NCI-H2107 treated with DMSO at 0.1 percent for 48 hours (cell line): Measurements from ENCODE around the gene DOCK4.

Experiments used
- DNase-seq: peaks from one replicate; lab custom pipeline; 2025; ENCODE audit not compliant: unreplicated experiment; lab: John Stamatoyannopoulos, UW

Gene DOCK4

DNA sequence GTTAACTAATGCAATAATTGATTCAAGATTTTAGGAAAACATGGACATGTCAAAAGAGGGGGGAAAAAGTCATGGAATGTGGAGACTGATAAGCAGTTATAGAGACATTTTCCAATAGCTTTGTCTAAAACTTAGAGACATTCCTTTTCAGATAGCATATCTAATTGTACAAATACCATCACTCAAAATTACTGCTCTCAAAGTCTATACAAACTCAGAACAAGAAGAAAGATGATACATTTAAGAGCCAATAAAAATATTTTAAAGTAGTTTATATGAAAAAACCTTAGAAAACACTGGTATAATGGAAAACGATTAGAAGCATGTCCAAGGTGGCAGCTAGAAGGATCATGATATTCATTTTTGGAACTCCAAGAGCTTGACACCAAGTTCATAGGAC is 146.5 kb downstream of the DOCK4 start:
- no peak for DNase-seq

DNA sequence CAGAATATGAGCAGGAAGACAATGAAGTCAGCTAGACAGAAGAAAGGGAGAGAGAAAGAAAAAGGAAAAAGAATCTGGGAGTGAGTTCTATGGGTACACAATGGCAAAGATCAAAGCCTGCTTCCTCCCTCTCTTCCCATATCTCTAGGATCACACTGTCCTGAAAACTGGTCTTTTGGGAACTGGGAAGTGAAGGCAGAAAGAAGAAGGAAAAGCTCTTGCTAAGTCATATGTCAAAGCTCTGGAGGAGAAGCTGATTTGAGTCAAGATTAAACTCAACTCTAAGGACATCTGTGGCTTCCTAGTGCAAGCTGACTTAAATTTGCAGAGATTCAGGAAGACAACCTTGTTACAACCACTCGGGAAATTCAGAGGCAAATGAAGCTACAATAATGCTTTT is 147.5 kb downstream of the DOCK4 start:
- DNase-seq = no peak

DNA sequence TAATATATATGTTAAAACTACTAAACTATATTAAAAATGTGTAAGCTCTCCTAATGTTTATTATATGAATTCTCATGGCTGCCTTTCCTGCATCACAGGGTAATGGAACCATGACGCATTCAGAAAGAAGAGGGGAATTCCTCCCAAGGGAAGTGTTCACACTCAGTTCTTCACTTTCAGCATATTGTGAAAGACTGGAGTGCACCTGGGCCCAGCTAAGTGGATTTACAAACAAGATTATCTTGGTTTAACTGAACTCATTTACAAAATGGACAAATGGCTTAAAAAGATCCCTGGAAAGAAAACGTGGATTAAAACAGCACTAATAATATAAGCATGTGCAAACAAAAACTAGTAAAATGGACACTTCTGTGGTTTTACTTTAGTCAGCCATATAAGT is 149.8 kb downstream of the DOCK4 start:
- peak; percentile 89 for DNase-seq

DNA sequence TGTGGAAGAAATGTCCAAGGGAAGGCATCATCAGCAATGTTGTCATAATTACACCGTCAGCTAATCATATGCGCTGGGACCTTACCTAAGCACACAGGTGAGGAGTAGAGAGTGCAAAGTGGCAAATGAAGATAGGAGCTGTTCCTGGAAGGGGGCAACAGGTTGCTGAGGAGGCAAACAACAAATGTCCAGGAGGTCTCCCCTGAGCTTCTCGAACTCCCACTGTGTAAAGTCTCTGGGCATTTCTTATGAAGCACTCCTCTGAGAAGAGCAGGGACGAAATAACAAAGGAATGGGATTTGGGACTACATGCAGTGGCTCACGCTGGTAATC is 152.5 kb downstream of the DOCK4 start:
- no peak for DNase-seq

DNA sequence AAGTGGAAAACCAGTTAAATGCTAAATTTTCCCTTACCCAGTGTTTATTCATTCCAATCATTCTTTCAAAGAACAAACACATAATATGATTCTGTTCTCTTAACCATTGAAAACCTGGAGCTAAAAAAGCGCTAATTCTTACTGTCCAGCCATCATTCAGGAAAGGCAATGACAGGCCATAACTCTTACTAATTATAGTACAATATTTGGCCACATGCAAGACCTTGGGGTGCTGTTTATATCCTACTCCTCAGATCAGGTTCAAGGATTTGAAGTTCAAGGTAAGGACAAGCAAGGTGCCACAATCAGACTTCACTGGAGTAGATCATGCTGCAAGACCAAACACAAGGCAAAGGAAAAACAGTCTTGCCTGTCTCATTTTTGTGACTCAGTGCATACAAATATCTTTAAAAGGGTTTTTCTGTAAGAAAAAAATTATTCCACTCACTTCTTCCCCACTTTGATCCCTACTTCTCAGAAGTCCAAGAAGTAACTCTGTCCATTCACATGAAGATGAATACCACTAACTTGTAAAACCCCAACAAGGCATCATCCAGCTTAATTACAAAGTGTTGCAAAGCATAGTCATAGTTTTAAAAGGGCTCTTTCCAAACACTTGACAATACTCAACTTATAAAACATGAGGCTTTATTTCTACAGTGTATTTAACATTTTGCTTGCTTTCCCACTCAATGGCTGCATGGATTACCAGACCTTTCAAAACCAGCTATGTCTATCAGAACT is 153.0 kb downstream of the DOCK4 start:
- no peak for DNase-seq

DNA sequence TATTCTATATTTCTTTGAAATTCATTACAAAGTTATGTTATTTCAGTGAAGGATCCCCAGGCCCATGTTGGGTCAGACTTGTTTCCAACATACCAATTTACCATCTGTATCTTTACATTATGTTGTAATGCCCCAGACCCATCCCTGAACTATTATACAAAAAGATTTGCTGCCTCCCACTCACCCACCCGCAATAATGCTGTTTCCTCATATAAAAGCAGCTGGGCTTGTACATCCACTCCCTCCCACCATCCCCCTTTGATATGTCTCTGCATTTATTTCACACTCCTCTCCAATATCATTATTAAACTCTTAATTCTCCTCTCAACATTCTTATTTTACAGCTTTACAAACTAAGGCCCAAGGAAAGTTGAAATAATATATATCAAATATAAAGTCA is 153.7 kb downstream of the DOCK4 start:
- DNase-seq = no peak

DNA sequence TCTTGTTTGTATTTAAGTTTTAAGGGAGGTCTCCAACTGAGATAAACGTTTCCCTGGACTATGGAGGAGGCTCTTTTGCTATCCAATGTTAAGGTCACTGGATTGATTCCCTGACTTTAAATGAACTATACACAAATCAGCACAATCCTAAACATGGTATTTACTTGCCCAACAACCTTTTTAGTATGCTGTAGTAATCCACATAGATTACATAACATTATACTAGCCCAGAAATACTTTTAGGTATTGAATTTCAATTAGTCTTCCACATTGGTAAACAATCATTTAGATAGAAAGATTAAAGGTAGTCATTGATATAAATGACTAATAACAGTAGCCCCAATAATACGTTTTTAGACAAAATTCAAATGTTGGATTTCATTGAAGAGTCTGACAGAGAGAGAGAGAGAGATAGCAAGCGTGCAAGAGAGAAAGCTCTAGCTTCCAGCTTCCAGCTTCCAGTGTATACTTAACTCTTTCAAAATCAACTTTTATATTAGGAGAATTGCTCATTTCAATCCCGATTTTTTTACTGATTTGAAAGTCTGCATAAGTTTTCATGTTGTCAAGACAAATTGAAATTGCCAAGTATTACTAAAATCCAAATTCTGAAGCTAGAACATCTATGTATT is 155.8 kb downstream of the DOCK4 start:
- no peak for DNase-seq

DNA sequence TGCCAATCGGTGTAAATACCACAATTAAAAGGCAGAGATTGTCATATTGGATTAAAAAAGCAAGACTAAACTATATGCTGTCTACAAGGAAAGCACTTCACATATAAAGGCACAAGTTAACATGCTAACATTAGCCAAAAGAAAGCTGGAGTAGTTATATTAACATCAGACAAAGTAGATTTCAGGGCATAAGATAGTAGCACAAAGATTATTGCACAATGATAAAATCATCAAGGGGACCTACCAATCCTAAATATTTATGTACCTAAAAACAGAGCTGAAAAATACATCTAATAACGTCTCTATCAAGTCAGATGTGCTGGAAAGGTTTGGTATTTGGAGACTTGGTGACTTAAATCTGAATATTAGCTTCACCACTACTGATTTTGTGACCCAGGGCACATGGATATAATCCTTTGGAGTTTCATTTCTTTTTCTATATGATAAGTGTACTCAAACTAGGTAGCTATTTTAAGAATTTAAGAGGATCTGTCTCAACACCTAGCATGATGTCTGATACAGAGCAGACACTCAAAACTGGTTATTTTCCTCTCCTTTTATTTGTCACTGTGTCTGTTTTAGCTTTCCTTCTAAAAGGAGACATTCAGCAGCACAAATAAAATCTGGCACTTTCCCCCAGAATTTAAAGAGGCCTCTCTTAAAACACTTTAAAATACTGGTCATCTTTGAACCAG is 156.5 kb downstream of the DOCK4 start:
- DNase-seq = no peak

DNA sequence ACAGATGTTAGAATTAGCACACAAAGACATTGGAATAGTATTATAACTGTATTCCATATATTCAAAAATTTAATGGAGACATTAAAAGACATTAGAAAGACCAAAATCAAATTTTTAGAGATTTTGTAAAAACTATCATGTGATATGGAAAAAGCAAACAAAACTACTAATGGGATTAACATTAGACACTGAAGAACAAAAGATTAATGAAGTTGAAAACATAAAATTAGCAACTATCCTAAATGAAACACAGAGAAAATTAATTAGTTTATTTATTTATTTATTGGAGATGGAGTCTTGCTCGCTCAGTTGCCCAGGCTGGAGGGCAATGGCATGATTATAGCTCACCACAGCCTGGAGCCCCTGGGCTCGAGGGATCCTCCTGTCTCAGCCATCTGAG is 158.8 kb downstream of the DOCK4 start:
- DNase-seq = no peak

DNA sequence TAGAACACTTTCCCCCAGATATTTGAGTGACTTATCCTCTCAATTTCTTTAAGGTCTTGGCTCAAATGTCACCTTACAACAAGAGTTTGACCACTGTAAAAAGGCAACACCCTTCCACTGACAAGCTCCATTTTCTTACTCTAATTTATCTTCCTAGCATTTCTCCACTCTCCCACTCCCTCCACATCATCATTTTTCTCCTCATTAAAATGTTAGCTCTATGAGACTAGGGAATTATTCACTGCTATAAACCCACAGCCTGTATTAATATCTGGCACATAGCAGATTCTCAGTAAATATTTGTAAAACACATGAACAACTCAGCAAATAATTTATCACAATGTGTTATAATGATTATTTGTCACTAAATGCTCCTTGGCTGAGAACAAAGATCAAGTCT is 161.0 kb downstream of the DOCK4 start:
- no peak for DNase-seq

DNA sequence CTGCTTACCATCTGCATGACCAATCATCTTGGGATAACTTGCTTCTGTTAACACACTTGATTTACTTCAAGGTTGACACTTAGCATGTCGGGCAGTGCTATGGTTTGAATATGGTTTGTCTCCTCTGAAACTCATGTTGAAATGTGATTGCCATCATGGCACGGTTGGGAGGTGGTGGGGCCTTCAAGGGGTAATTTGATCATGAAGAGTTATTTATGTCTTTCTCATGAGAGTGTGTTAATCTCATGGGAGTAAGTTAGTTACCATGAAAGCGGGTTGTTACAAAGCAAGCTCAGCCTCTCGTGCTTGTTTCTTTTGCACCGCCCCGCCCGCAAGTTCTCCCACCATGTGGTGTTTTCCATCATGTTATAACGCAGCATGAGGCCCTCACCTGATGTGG is 163.6 kb downstream of the DOCK4 start:
- no peak for DNase-seq

DNA sequence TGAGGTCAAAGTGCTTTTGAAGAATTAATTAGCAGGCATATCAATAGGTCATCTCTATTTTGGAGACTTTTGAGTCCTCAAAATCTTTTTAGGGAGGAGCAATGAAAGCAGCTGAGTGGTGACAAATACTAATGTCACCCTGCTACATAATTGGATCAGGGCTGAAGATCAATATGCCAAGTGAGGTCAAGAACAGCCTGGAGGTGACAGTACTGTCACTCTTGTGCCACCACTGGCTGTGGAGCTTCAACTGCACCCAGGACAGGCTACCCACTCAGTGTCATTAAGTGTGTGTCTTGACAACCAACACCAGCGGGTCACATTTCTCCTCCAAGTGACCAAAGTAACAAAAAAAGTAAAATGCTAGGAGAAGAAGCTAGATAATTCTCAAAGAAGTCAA is 167.8 kb downstream of the DOCK4 start:
- DNase-seq = no peak

DNA sequence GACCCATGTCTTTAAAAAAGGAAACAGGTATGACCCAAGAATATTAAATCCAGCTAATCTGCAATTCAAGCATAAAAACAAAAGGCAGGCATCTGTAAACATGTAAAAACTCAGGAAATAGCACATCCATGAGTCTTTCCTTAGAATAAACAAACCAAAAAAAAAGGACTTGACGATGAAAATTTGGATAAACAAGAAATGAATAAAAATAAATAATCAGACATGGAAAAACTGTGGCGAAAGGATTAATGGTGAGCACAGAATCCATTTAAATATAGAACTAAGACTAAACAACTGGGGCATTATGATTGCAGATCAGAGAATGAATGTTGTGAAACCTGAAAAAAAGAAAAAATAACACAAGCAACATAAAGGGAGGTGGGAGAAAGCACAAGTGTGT is 170.1 kb downstream of the DOCK4 start:
- no peak for DNase-seq

DNA sequence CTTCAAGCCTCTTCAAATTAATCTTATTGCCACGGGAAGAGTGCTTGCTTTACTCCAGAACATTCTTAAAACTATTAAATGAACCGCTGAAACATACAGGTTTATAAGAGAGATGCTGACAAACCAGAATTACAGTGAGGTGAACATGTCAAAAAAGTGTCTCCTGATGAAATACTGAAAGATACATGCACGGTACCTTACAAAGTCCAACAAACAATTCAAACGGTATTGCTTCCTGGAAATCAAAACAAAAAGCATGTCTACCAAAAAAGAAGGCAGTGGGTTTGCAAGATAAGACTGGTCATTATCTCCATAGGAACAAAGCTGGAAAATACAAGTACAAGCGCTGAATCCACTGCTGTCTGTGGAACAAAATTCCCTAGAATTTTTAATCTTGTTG is 174.5 kb downstream of the DOCK4 start:
- no peak for DNase-seq

DNA sequence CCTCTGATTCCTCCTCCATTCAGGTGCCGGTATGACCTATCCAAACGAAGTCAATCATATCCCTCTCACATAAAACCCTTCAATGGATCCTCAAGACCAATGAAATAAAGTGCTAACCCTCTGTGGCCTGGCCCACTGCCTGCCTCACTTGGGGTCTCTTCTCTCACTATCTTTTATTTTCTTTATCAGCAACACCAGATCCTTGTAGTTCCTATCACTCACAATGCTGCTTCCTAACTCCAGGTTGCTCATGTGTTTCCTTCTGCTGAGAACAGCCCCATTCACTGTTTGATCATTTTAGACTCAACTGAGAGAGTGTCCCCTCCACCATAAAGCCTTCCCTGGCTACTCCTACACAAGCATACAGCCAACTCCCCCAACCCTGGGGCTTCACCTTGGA is 180.6 kb downstream of the DOCK4 start:
- DNase-seq = no peak

DNA sequence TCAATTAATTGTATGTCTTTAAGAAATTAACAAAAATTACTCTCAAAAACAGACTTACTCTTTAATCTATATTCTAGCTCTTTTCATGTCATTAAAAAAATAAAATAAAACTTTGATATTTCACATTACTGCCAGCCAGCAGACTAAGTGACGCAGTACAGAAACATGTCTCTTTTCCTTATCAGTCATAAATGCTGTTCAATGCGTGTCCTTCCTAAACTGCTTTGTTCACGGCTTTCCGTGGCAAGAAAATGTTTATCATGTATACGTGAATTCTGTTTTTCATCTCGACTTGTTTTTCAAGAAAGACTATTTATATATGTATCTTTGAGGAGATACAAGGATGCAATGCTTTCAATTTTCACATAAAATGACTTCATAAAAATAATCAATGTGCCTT is 182.4 kb downstream of the DOCK4 start:
- no peak for DNase-seq

DNA sequence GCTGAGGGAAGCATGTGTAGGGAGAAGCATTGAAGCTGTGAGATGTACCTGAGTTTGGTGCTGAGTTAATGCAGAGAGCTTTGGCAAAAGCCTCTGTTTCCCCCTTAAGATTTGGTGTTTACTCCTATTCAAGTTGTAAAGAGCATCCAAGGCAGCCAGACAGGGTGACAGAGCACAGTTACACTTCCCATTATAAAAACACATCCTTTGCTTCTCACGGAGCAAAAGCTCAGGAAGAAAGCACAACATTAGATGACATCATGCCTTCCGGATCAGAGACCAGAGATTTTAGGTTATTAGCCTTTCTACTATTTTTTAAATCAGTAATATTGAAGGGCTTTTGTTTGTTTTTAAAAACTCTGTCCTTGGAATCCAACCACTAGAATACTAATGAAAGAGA is 182.9 kb downstream of the DOCK4 start:
- no peak for DNase-seq

DNA sequence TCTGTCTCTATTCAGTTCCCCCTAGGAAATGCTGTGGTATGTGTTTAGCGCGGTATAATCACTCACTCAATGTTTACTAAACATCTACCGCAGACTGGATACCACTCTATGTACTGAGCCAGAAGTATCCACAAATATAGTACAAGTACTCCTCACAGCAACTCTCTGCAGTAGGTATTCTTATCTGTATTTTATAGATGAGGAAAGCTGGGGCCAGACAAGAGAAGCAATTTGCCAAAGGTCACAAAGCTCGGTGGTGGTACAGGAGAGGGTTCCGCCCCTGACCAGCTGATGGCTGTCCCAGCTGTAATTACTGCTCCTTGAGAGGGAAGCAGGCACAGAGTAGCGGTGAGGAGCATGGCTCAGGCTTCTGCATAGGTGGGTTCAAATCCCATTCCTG is 184.1 kb downstream of the DOCK4 start:
- DNase-seq = no peak

DNA sequence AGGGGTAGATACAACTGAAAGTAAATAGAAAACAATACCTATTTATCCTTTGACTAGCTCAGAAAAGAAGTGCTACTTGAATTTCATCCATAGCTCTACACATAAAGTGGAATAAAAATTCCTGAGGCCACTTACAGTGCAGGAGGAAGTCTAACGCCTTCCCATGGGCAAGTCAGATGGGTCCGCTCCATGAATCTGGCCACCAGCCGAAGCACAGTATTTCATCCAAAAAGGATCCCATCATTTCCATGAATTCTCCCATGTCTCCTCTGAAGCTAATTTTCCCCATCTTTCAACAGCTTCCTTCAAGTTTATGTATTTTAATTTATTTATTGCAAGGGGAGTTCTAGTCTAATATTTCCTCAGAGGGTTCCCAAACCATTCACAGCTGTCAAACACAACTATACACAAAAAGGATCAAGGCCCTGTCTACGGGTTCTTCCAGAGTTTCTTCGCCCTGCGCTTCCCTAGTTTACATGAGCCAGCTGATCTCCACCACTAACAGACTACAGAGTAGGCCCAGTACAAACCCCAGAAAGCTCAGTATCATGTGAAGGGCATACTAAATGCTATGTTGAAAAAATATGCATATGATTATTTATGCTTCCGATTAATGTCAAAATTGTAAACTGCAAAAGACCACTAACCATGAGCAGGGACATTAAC is 184.7 kb downstream of the DOCK4 start:
- DNase-seq = no peak

DNA sequence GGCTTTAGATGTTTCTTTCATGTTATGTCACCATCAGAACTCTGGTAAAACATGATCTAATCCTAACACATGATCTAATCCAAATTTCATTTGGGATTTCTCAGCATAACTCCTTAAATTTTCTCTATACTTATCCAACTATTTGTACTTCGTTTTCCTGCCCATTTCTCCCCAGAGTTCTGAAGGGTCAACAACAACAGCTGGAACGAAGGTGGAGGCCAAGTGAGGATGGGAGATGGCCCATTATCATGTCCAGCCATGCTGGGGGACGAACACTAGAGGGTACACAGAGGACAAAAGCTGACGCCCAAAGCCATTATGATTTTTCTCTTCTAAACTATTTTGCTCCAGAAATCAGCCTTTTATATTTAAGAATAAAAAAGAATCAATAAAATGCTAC is 185.4 kb downstream of the DOCK4 start:
- DNase-seq = no peak

DNA sequence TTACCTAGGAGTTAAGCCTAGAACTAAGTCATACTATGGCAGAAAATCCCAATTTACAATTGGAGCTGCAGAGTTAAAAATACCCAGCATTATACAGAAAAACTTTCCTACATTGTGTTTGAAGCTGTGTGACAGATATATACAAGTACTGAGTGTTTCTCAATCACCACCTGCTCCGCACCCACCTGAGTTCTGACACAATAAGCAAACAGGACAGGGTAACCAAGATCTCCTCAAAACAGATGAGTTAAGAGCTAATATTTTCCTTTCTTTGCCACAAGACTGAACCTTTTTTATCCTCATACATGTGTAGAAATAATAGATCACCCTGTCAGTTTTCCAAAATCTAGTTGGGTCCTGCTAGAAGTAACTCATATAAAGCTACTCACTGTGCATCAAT is 186.3 kb downstream of the DOCK4 start:
- DNase-seq = no peak
